ENCODE results near the gene TCEAL5.
"Not testable (repeated sequence)": the region's sequence is repeated elsewhere in the genome, so short reads cannot be mapped to it uniquely, and the experiment has no call there.

Gene TCEAL5

DNA sequence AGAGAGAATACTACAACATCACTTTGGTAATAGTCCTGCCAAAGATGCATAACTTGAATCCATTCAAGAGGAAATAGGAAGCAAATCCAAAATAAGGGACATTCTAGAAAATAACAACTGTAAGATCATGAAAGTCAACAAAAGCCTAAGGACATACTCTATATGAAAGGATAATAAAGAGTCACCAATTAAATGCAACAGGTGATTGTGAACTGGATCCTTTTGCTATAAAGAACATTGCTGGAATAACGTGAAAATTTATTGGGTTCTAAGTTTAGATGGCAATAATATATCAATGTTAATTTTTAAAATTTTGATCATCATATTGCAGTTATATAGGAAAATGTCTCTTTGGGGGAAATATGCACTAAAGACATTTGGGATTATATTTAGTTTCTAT is 41.7 kb downstream of the TCEAL5 start:
- no peak for DNase-seq (ENCODE audit: low read depth)

DNA sequence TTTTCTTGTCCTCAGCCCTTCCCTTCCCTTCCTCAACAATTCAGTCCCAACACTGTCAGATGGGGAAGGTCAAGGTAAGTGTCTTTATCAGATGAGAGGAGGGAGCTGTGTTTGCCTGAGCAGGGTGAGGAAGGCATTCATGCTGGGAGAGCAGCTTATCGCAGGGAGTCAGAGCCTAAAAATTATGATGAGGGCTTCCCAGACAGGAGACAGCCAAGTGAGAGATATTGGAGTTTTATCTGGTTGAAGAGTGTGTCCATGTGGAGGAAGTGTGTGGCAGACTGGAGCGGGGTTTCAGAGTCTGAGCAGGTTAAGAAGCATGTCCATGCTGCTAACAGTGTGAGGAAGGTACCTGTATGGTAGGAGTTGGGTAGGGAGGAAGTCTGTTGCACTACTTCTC is 43.3 kb downstream of the TCEAL5 start:
- no peak for DNase-seq (ENCODE audit: low read depth)

DNA sequence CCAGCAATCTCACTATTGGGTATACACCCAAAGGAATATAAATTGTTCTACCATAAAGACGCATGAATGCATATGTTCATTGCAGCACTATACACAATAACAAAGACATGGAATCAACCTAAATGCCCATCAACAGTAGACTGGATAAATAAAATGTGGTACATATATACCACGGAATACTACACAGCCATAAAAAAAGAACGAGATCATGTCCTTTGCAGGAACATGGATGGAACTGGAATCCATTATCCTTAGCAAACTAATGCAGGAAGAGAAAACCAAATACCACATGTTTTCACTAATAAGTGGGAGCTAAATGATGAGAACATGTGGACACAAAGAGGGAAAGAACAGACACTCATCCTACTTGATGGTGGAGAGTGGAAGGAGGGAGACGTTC is 50.6 kb downstream of the TCEAL5 start:
- DNase-seq (ENCODE audit: low read depth), result not testable (repeated sequence)

Data from fibroblast of gingiva (primary cell).